ENCODE measurements around the gene PCDH9. TPM values are rescaled to one million over a fixed set of nuclear protein-coding genes. Genes with fewer than 3 reads are reported as not detected.

Gene PCDH9
- total RNA-seq, 1 donor from 2014 or later: 1.9 TPM

GRCh38 chr13:66716538-66716937, 513.6 kb downstream of the PCDH9 start:
- no peaks in the 10 kb centered on the region for H3K27me3 Mint-ChIP-seq (ENCODE audit: unreplicated experiment)
- H3K9me3 Mint-ChIP-seq (ENCODE audit: unreplicated experiment): no peaks in the 10 kb centered on the region
- no peaks in the 10 kb centered on the region for H3K36me3 Mint-ChIP-seq (ENCODE audit: low read depth, unreplicated experiment)
- TF ChIP-seq CTCF (IDR thresholded peaks at IDR 0.05; ENCODE audit: unreplicated experiment): no peak
- no peak for DNase-seq (ENCODE audit: low spot score)
- no peaks in the 10 kb centered on the region for H3K4me1 Mint-ChIP-seq (ENCODE audit: unreplicated experiment)
- no peak overlapping the region for H3K4me3 Mint-ChIP-seq (ENCODE audit: unreplicated experiment)
- H3K27ac Mint-ChIP-seq (ENCODE audit: unreplicated experiment): no peak overlapping the region

DNA sequence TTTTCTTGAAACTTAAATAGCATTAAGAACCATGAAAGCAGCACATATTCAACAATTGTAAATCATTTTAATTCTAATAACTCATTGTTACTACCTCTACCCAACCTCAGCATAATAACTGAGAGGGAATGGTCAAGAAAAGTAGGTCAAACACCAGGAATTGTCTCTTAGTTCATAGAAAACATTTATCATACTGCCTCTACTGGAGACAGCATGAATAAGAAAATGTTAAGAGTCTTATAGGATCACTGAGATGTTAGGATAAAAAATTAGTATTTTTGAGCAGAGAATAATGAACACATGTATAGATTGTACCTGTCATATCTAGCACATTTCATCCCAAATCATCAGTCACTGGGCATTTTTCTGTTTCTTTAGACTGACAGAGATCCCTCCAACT, 515.3 kb downstream of the PCDH9 start:
- DNase-seq (ENCODE audit: low spot score): no peak
- no peak overlapping the region for H3K27ac Mint-ChIP-seq (ENCODE audit: unreplicated experiment)
- H3K4me1 Mint-ChIP-seq (ENCODE audit: unreplicated experiment): no peaks in the 10 kb centered on the region
- TF ChIP-seq CTCF (IDR thresholded peaks at IDR 0.05; ENCODE audit: unreplicated experiment): no peak
- no peak overlapping the region for H3K4me3 Mint-ChIP-seq (ENCODE audit: unreplicated experiment)
- H3K36me3 Mint-ChIP-seq (ENCODE audit: low read depth, unreplicated experiment): no peaks in the 10 kb centered on the region
- no peaks in the 10 kb centered on the region for H3K9me3 Mint-ChIP-seq (ENCODE audit: unreplicated experiment)
- no peaks in the 10 kb centered on the region for H3K27me3 Mint-ChIP-seq (ENCODE audit: unreplicated experiment)

GRCh38 chr13:66704110-66704509, 526.0 kb downstream of the PCDH9 start:
- Mint-ChIP-seq H3K4me1 (ENCODE audit: unreplicated experiment) (no peaks in the 10 kb centered on the region), H3K4me3 (ENCODE audit: unreplicated experiment) (no peak overlapping the region), H3K36me3 (ENCODE audit: low read depth, unreplicated experiment) (no peaks in the 10 kb centered on the region), H3K27me3 (ENCODE audit: unreplicated experiment) (no peaks in the 10 kb centered on the region), H3K27ac (ENCODE audit: unreplicated experiment) (no peak overlapping the region), H3K9me3 (ENCODE audit: unreplicated experiment) (no peaks in the 10 kb centered on the region)
- DNase-seq (ENCODE audit: low spot score): no peak
- TF ChIP-seq CTCF (IDR thresholded peaks at IDR 0.05; ENCODE audit: unreplicated experiment): no peak

DNA sequence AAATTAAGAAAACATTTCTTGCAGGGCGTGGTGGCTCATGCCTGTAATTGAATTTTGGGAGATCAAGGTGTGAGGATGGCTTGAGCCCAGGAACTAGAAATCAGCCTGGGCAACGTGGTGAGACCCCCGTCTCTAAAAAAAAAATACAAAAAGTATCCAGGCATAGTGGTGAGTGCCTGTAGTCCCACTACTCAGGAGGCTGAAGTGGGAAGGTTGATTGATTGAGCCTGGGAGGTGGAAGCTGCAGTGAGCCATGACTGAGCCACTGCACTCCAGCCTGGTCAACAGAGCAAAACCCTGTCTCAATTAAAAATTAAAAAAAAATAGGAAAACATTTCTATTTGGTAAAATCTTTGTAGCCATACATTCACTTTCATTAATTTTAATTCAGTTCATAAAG, 526.5 kb downstream of the PCDH9 start:
- no peak overlapping the region for H3K4me3 Mint-ChIP-seq (ENCODE audit: unreplicated experiment)
- H3K27ac Mint-ChIP-seq (ENCODE audit: unreplicated experiment): no peak overlapping the region
- no peak for DNase-seq (ENCODE audit: low spot score)
- no peak for TF ChIP-seq CTCF (IDR thresholded peaks at IDR 0.05; ENCODE audit: unreplicated experiment)
- H3K9me3 Mint-ChIP-seq (ENCODE audit: unreplicated experiment): no peaks in the 10 kb centered on the region
- no peaks in the 10 kb centered on the region for H3K4me1 Mint-ChIP-seq (ENCODE audit: unreplicated experiment)
- no peaks in the 10 kb centered on the region for H3K36me3 Mint-ChIP-seq (ENCODE audit: low read depth, unreplicated experiment)
- H3K27me3 Mint-ChIP-seq (ENCODE audit: unreplicated experiment): no peaks in the 10 kb centered on the region

DNA sequence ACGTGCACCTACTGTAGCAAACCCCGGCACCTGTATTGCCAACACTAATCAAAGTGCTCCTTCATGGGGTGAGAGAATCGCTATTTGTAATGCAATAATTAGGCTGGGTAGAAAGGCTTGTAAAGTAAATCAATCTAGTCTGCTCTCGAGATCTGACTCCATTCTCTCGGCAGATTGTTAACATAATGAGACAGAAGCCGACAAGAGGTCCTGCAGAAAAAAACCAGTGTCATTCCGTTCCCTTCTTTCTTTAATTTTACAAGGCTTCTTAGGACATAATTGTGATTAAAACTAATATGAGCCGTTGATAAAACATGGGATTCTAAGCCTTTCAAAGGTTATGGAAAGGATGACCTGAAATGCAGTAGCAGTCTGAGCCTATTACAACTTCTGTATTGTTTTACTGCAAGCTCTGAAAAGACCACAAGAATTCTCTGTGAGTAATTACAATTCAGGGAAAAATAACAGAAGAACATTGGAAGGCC, 530.0 kb downstream of the PCDH9 start:
- no peaks in the 10 kb centered on the region for H3K27me3 Mint-ChIP-seq (ENCODE audit: unreplicated experiment)
- no peak for DNase-seq (ENCODE audit: low spot score)
- TF ChIP-seq CTCF (IDR thresholded peaks at IDR 0.05; ENCODE audit: unreplicated experiment): no peak
- H3K4me3 Mint-ChIP-seq (ENCODE audit: unreplicated experiment): no peak overlapping the region
- H3K9me3 Mint-ChIP-seq (ENCODE audit: unreplicated experiment): no peaks in the 10 kb centered on the region
- no peaks in the 10 kb centered on the region for H3K36me3 Mint-ChIP-seq (ENCODE audit: low read depth, unreplicated experiment)
- no peaks in the 10 kb centered on the region for H3K4me1 Mint-ChIP-seq (ENCODE audit: unreplicated experiment)
- no peak overlapping the region for H3K27ac Mint-ChIP-seq (ENCODE audit: unreplicated experiment)

All from endothelial cell (in vitro differentiated cells).